IPS-18c (cell line): ENCODE results near the gene TACR1.

Source experiments
- H3K4me3 ChIP-seq: 2 replicates; pipeline ENCODE4 v1.7.0; 2013; ENCODE audit warnings: low read depth, mild to moderate bottlenecking, low read length, moderate library complexity; ENCODE audit not compliant: insufficient read depth
- H3K9me3 ChIP-seq: one replicate; pipeline ENCODE4 v1.6.1; 2013; ENCODE audit warnings: mild to moderate bottlenecking, low read length, moderate library complexity; ENCODE audit not compliant: control insufficient read depth, insufficient read depth

Gene TACR1

DNA sequence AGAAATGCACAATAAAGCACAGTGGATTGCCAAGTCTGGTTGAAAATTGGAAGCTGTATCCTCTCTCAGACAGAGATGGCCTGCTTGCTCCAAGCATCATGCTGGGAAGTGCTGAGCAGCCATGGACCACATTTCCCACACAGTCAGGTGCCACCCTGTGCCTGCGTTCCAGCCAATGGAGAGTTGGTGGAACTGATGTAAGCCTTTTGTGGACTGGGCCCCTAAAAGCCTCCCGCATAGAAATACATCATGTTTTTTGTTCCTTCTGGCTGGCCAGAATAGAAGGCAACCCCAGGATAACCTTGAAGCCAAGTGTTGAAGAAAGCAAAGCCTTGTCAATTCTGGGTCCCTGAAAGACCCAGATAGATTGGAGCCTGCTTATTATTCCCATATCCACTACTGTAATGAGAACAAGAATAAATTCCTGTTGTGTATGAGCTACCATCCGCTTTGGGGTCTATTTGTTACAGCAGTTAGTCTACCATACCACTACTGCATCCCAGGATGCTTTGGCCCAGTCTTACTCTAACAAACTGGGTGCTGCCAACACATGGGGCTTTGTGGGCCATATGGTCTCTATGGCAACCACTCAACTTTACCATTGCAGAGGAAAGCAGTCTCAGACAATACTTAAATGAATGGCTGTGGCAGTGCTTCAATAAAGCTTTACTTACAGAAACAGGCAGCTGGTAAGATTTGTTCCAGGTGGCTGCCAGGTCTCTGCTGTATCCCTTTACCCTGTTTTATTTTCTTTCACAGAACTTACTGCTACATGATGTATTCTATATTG lies 175.5 kb downstream of the TACR1 start:
- no peak overlapping the region for H3K4me3 ChIP-seq
- H3K9me3 ChIP-seq = no peaks in the 10 kb centered on the region

DNA sequence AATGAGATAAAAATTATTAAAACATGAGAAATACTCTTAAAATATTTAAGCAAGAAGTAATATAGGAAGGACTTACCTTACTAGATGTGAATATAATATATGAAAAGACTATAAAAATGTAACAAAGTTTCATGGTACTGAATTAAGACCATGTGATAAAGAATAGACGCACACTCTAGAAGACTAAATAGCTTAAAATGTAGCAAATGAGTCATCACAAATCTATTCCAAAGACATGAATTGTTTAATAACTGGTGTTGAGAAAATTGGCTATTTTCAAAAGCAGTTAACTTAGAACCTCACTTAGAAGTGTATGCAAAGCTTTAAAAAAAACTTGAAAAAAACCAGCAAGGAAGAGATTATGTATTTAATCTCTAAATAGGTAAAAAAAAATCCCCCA lies 176.8 kb downstream of the TACR1 start:
- H3K9me3 ChIP-seq = no peaks in the 10 kb centered on the region
- H3K4me3 ChIP-seq = no peak overlapping the region

DNA sequence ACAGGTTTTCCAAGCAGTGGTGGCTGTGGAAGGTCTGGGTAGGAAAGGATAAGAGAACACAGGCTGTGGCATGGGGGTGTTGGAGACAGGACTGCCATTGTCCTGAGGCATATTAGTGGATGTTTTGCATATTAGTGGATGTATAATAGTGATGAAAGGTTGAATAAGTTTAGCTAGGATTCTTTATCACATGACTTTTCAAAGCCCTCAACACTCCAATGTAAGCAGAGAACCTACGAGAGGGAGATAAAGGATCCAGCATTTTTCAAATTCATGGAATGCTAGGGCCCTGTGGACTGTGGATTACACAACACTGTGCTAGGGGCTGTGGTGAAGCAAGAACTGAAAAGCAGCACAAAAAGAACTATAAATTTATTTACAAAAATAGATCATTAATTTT lies 177.6 kb downstream of the TACR1 start:
- Histone ChIP-seq H3K9me3 (no peaks in the 10 kb centered on the region), H3K4me3 (no peak overlapping the region)

DNA sequence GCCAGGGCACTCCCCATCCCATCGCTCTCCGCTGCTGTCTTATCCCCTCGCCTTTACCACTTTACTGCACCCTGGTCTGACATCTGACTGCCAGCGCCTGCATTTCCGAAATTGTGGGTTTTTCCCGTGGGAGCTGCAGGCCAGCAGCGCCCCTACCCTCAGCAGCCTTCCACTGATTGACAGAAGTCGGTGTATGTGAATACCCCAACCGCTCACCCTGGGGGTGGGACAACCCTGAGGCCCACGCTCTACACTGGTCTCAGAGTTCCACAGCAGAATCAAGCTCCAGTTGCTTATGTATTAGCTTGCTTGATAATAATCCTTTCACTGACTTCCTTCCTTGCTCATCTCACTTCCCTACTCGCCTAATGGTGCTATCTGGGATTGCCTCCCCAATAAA lies 178.8 kb downstream of the TACR1 start:
- no peak overlapping the region for H3K4me3 ChIP-seq
- no peaks in the 10 kb centered on the region for H3K9me3 ChIP-seq

DNA sequence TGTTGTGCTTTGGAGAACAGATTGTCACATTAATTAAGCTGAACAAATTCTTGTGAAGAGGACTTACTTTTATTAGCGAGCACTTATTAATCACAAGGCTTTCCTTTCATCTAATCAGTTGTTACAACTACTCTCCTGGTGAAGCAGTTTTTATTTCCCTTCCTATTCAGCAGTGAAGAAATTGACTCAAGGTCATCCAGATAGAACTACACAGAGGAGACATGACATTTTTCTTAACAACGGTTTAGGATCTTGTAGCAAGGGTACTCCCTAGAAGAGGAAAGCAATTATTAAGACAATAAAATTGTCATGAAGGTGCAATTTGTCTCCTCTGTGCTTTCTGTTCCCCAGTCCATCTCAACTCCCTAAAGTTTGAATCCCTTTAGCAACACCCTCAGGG lies 179.5 kb downstream of the TACR1 start:
- no peaks in the 10 kb centered on the region for H3K9me3 ChIP-seq
- no peak overlapping the region for H3K4me3 ChIP-seq

DNA sequence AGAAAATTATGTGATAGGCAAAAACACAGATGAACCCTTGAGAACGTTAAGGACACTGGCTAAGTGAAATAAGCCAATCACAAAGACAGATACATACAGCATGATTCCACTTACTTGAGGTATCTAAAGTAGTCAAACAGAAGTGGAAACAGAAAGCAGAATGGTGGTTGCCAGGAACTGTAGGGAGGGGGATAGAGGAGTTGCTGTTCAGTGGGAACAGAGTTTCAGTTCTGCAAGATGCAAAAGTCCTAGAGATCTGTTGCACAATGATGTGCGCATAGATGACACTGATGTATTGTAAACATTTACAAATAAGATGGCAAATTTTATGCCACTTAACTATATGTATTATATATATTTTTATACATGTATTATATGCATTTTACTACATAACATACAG lies 181.2 kb downstream of the TACR1 start:
- H3K4me3 ChIP-seq = no peak overlapping the region
- no peaks in the 10 kb centered on the region for H3K9me3 ChIP-seq

DNA sequence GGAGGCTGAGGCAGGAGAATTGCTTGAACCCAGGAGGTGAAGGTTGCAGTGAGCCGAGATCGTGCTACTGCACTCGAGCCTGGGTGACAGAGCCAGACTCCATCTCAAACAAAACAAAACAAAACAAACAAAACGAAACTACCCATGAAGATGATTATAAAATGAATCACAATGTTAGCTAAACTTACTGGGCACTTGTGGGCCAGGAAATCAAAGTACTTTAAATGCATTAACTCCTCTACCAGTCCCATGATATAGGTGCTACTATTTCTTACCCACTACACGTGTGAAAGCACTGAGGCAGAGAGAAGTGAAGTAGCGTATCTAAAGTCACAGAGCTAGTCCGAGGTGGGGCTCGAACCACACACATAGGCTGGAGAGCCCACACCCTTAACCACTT lies 187.2 kb downstream of the TACR1 start:
- Histone ChIP-seq H3K4me3 (no peak overlapping the region), H3K9me3 (no peaks in the 10 kb centered on the region)

DNA sequence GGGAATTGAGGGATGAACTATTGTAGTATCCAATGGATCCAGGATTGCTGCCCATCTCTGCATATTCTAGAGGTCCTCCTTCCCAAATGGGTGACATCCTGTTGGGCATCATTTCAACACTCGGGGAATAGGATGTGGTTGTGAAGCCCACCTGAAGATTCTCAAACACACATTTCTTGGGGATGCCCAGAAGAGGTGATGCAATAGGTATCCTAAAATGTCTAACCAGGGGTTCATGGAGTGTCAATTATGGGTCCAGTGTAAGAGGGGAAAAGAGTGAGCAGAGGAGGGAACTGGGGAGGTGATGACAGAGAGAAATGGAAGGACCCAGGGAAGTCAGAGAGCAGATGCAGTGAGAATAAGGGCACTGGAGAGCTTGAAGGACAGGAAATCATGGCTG lies 188.7 kb downstream of the TACR1 start:
- Histone ChIP-seq H3K9me3 (peaks cover 2% of the 10 kb centered on the region), H3K4me3 (no peak overlapping the region)

DNA sequence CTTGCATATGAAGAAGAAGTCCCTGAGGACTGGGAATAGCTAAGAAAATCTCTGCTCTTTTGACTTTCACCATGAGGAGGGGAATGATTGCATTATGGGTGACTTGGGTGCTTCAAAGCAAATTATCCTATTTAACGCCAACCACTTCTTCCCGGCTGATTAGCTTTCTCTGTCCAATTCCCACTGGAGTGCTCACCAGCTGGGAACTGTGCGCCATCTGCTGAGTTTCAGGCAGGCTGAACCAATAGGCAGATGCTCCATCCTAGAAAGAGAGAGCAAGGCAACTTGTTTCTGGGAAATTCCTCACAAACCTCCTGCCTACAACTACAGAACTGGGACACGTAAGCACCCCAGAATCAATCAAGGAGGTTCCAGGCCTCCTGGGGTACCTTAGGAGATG lies 191.5 kb downstream of the TACR1 start:
- Histone ChIP-seq H3K4me3 (no peak overlapping the region), H3K9me3 (peaks cover 2% of the 10 kb centered on the region)

DNA sequence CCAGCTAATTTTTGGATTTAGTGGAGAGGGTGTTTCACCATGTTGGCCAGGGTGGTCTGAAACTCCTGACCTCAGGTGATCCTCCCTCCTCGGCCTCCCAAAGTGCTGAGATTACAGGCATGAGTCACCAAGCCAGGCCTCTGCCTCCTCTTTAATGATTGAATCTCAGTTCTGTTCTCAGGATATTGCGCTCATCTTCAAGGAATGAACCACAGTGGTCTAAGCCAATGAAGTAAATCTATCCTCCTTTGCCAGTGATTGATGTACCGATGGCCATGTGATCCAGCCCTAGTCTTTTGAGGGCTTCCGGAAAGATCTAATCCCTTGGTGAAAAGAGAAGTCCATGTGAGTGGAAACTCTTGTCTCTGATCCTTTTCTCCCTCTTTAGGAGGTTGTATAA lies 192.3 kb downstream of the TACR1 start:
- H3K4me3 ChIP-seq = no peak overlapping the region
- H3K9me3 ChIP-seq = peaks cover 2% of the 10 kb centered on the region

DNA sequence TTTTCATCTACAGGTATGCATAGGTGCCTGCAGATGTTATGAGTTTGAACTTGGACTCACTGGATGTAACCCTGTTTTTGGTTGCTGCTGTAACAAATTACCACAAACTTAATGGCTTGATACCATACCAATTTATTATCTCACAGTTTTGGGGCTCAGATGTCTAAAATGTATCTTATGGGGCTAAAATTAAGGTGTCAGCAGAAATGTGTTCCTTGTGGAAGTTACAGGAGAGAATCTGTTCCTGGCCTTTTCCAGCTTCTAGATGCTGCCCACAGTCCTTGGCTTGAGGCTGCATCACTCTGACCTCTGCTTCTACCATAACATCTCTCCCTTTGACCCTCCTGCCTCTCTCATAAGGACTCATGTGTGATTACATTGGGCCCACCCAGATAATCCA lies 193.3 kb downstream of the TACR1 start:
- H3K9me3 ChIP-seq = peaks cover 2% of the 10 kb centered on the region
- no peak overlapping the region for H3K4me3 ChIP-seq

DNA sequence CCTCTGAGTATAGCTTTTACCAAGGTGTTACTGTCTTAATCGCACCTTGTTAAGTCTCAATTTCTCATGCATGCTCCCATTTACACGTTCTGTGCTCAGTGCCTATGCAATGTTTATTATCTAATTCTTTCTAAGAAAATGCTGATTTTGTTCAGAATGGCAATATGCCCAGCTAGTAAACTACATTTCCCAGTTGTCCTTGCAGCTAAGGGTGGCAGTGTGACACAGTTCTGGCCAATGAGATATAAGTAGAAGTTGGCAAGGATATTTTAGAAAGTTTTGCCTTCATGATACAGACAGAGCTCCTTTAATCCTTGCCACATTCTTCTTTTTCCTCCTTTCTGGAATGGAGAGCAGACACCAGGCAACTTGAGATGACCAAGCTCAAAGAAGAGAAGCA lies 195.5 kb downstream of the TACR1 start:
- Histone ChIP-seq H3K4me3 (no peak overlapping the region), H3K9me3 (peaks cover 2% of the 10 kb centered on the region)

DNA sequence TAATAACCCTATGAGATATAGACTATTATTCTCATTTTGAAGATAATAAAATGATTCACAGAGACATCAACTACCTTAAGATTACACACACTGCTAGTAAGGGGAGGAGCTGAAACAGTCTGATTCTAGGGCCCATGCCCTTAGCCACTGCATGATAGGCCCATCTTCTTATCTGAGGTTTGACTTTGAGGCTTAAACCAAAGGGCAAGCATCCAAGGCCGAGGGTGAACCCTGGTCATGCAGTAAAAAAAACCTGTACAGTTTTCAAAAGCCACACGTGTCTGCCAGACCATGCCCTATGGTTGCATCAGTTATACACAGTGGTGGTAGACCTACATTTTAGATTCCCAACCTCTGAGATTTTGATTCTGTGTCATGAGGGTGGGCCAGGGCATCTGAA lies 196.0 kb downstream of the TACR1 start:
- H3K4me3 ChIP-seq = no peak overlapping the region
- peaks cover 2% of the 10 kb centered on the region for H3K9me3 ChIP-seq

DNA sequence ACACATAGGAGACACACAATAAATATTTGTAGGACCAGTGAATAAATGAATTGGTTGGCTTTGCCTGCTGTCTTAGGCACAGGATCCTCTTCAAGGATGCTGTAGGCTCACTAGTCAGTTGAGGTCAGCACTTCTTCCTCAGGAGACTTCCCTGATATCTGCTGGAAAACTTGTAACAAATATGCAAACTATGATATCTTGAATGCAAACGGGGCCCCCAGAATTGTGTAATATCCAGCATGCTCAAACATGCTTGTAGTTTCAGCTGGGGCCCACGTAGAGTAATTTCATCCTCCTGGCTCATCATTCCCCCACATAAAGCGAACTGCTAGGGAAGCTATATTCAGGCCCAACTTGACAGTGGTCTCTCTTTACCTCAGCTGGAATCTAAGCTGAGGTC lies 197.3 kb downstream of the TACR1 start:
- Histone ChIP-seq H3K9me3 (peaks cover 2% of the 10 kb centered on the region), H3K4me3 (no peak overlapping the region)

DNA sequence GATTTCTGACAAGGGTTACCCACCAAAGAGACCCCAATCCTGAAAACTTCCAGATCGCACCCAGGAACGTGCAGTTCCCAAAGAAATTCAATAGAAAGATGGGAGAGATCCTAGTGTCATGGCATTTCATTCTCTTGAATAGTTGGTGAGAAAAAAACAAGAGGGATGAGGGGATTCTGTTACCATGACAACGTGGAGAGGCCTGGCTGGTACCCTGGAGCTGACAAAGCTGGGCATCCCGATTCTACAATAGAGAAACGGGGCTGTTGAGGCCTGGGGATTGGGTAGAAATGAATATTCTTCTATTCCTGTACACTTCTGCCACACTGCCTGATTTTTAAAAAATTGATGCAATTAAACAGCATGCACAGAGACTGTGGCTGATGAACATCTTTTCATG lies 199.9 kb downstream of the TACR1 start:
- no peak overlapping the region for H3K4me3 ChIP-seq
- H3K9me3 ChIP-seq = no peaks in the 10 kb centered on the region
